Body of pancreas (tissue), 4 donors: ENCODE results near the gene NDUFA7. TPM values are rescaled to one million over a fixed set of nuclear protein-coding genes. Genes with fewer than 3 reads are reported as not detected.
"Not testable (repeated sequence)": the region's sequence is repeated elsewhere in the genome, so short reads cannot be mapped to it uniquely, and the experiment has no call there.

Source experiments
- ATAC-seq: fragments of 150-250 bp; one replicate; pipeline ENCODE4 v1.9.1; 2016
- DNase-seq, 4 donors: peaks; one replicate each; pipeline ENCODE4 v3.0.0-alpha.2; 2019
- H3K27ac ChIP-seq, 4 donors: fragments of 200-600 bp; sonication (generic); 1 replicate in 3 of 4; 2 replicates in 1 of 4; pipeline versions ENCODE4 v1.5.1 to v1.6.1; 2016 to 2019; ENCODE audit warnings: mild to moderate bottlenecking in 1 of 4, mixed read lengths in 1 of 4, moderate library complexity in 1 of 4
- H3K27me3 ChIP-seq, 2 donors: fragments of 200-600 bp; sonication (generic); one replicate each; pipeline ENCODE4 v1.6.0; 2016; ENCODE audit warnings: mild to moderate bottlenecking in 1 of 2
- H3K36me3 ChIP-seq, 2 donors: fragments of 200-600 bp; sonication (generic); replicated peaks in 1 of 2; 2 replicates each; pipeline ENCODE4 v1.5.1; 2016; ENCODE audit warnings: low read depth in 2 of 2; ENCODE audit not compliant: insufficient read depth in 1 of 2
- H3K4me1 ChIP-seq: fragments of 200-600 bp; sonication (generic); one replicate; pipeline ENCODE4 v1.6.0; 2016
- H3K4me3 ChIP-seq, 2 donors: fragments of 200-600 bp; sonication (generic); 1 replicate in 1 of 2; 2 replicates in 1 of 2; pipeline ENCODE4 v1.5.1; 2016 to 2019
- H3K9me3 ChIP-seq, 3 donors: fragments of 200-600 bp; sonication (generic); 1 replicate in 2 of 3; 2 replicates in 1 of 3; pipeline ENCODE4 v1.5.1; 2016
- POLR2A ChIP-seq, 3 donors: fragments of 450-650 bp; IDR thresholded peaks; one replicate each; pipeline ENCODE4 v1.6.1; 2016; ENCODE audit warnings: antibody characterized with exemption in 3 of 3, mild to moderate bottlenecking in 2 of 3
- WGBS, 2 donors: methylation state at CpG; one replicate each; pipeline ENCODE4 v1.1.5; 2017; 5-methylcytosine and 5-hydroxymethylcytosine counted together
- intact Hi-C: fragments of 100-400 bp; cut with DNase I; formaldehyde crosslinking; loops from one replicate; pipeline ENCODE4 v1.15.1; 2023
- total RNA-seq, 2 donors: library from RNA; depleted of rRNA; stranded (reverse); fragments of >200 nt; gene quantifications; one replicate each; pipeline ENCODE4 v1.1.0, GENCODE V29; 2016
- TF ChIP-seq, protein P1 (sequence below), 7 experiments: fragments of 450-650 bp in 4 of 7; fragments of 200-600 bp in 3 of 7; sonication (generic) in 3 of 7; IDR thresholded peaks; one replicate each; pipeline ENCODE4 v1.5.1; 2016 to 2019; ENCODE audit warnings: antibody characterized with exemption in 7 of 7

The NDUFA7 gene
- total RNA-seq, 2 donors from 2014 or later, result 4.3 to 6.7 TPM

DNA sequence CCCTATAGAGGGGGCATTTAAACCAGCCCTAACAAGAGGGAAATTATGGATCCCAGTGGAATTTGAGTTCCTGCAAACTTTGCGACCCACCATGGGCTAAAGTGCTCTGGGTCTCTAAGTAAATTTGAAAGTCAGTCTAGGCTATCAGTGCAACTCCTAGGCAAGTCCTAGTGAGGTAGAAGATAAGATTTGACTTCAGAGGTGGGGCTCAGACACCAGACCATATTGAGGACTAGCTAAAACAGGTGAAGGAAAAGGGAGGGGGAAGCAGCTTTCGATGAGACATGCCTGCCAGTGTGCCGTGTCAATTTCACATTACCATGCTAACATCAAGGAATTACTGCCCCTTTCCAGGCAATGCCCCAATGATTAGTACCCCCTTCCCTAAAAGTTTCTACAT lies 51.5 kb downstream of the NDUFA7 start:
- Histone ChIP-seq H3K9me3 (no peaks in the 10 kb centered on the region), H3K27ac (no peak overlapping the region), H3K36me3 (no peaks in the 10 kb centered on the region), H3K4me1 (peaks cover 7% of the 10 kb centered on the region), H3K4me3 (no peak overlapping the region), H3K27me3 (no peaks in the 10 kb centered on the region)
- intact Hi-C loops, result no loop called here
- WGBS, 2 donors, result 73 to 83% methylated on average over 3 of the region's 3 CpGs
- TF ChIP-seq, protein P1, sequence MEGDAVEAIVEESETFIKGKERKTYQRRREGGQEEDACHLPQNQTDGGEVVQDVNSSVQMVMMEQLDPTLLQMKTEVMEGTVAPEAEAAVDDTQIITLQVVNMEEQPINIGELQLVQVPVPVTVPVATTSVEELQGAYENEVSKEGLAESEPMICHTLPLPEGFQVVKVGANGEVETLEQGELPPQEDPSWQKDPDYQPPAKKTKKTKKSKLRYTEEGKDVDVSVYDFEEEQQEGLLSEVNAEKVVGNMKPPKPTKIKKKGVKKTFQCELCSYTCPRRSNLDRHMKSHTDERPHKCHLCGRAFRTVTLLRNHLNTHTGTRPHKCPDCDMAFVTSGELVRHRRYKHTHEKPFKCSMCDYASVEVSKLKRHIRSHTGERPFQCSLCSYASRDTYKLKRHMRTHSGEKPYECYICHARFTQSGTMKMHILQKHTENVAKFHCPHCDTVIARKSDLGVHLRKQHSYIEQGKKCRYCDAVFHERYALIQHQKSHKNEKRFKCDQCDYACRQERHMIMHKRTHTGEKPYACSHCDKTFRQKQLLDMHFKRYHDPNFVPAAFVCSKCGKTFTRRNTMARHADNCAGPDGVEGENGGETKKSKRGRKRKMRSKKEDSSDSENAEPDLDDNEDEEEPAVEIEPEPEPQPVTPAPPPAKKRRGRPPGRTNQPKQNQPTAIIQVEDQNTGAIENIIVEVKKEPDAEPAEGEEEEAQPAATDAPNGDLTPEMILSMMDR (IDR thresholded peaks at IDR 0.05), result no peak
- no peak for TF ChIP-seq POLR2A (IDR thresholded peaks at IDR 0.05)
- no peak for ATAC-seq
- DNase-seq, result no peak

GRCh38 chr19:8265872-8266271 lies 55.3 kb downstream of the NDUFA7 start:
- Histone ChIP-seq H3K36me3 (peaks cover 0 to 4% of the 10 kb centered on the region in 2 donors), H3K4me3 (no peak overlapping the region), H3K9me3 (no peaks in the 10 kb centered on the region), H3K4me1 (peaks cover 7% of the 10 kb centered on the region), H3K27me3 (no peaks in the 10 kb centered on the region), H3K27ac (no peak overlapping the region)
- peak in 1 of 4 donors; percentile 9 for DNase-seq
- intact Hi-C loops, result no loop called here
- 62 to 67% methylated on average over 3 of the region's 3 CpGs for WGBS, 2 donors
- no peak for TF ChIP-seq POLR2A (IDR thresholded peaks at IDR 0.05)
- TF ChIP-seq, protein P1 (IDR thresholded peaks at IDR 0.05), result no peak
- no peak for ATAC-seq

GRCh38 chr19:8264248-8264647 lies 56.9 kb downstream of the NDUFA7 start:
- intact Hi-C loops, H3K27ac ChIP-seq: not testable (repeated sequence)

GRCh38 chr19:8262431-8262830 lies 58.7 kb downstream of the NDUFA7 start:
- intact Hi-C loops, result no loop called here
- ATAC-seq (no peak), DNase-seq (peak in 1 of 4 donors; percentile 10)
- Histone ChIP-seq H3K36me3 (peaks cover 0 to 9% of the 10 kb centered on the region in 2 donors), H3K4me1 (no peaks in the 10 kb centered on the region), H3K27ac (no peak overlapping the region), H3K27me3 (no peaks in the 10 kb centered on the region), H3K9me3 (no peaks in the 10 kb centered on the region), H3K4me3 (no peak overlapping the region)
- TF ChIP-seq, protein P1 (IDR thresholded peaks at IDR 0.05), result no peak
- no peak for TF ChIP-seq POLR2A (IDR thresholded peaks at IDR 0.05)
- WGBS, 2 donors, result 91 to 100% methylated on average over 1 to 6 of the region's 6 CpGs

More at GRCh38 chr19:8264248-8264647, 56.9 kb downstream of the NDUFA7 start:
- not testable (repeated sequence) for H3K9me3 ChIP-seq, H3K4me3 ChIP-seq, H3K36me3 ChIP-seq, H3K27me3 ChIP-seq, H3K4me1 ChIP-seq, ATAC-seq, DNase-seq
- WGBS, 2 donors, result 98% methylated on average over 4 of the region's 4 CpGs

DNA sequence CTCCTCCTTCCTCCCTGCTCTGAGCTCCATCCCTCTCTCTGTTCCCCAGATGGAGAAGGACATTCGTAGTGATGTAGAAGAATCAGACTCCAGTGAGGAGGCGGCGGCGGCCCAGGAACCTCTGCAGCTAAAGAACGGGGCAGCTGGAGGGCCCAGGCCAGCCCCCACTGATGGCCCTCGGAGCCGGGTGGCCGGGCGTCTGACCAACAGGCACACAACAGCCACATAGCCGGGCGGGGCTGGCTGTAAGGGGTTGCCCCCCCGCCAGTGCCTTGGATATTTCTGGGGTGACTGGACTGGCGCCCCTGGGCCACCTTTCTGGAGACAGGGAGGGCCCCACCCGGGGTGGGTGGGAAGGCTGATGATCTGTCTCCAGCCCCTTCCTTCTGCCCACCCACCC lies 59.3 kb downstream of the NDUFA7 start:
- H3K4me1 ChIP-seq, result no peaks in the 10 kb centered on the region
- intact Hi-C loops, result no loop called here
- H3K27me3 ChIP-seq, result no peaks in the 10 kb centered on the region
- peaks cover 0 to 12% of the 10 kb centered on the region in 2 donors for H3K36me3 ChIP-seq
- no peaks in the 10 kb centered on the region for H3K9me3 ChIP-seq
- H3K4me3 ChIP-seq, result no peak overlapping the region
- peak in 1 of 4 donors; percentile 18 for DNase-seq
- WGBS, 2 donors, result 87 to 95% methylated on average over 8 to 14 of the region's 14 CpGs
- TF ChIP-seq, protein P1 (IDR thresholded peaks at IDR 0.05), result no peak
- TF ChIP-seq POLR2A (IDR thresholded peaks at IDR 0.05), result no peak
- ATAC-seq, result no peak
- H3K27ac ChIP-seq, result no peak overlapping the region
